SK-N-SH (cell line): Measurements from ENCODE around the gene NR3C1.

Experiments used
- CHD2 ChIP-seq: fragments of 150-350 bp; IDR thresholded peaks from 2 replicates; pipeline ENCODE4 v1.6.1; 2018; ENCODE audit warnings: low read length; ENCODE audit not compliant: partially characterized antibody
- CTCF ChIP-seq: fragments of 200-600 bp; sonication (generic); IDR thresholded peaks from 2 replicates; pipeline ENCODE4 v1.6.1; 2017; ENCODE audit warnings: antibody characterized with exemption, mild to moderate bottlenecking, moderate library complexity
- EP300 ChIP-seq, 2 experiments: IDR thresholded peaks; 2 replicates each; pipeline versions ENCODE4 v1.4.0 to v1.6.1; 2012; ENCODE audit warnings: borderline replicate concordance in 1 of 2, low read depth in 1 of 2, low read length in 1 of 2
- GATA2 ChIP-seq: sonication (generic); formaldehyde crosslinking; IDR thresholded peaks from 2 replicates; pipeline ENCODE4 v1.5.0; 2020; ENCODE audit warnings: mild to moderate bottlenecking, missing genetic modification reagents
- POLR2AphosphoS5 ChIP-seq: IDR thresholded peaks from 2 replicates; pipeline ENCODE4 v1.6.1; 2012; ENCODE audit warnings: low read depth, low read length
- REST ChIP-seq: IDR thresholded peaks from 2 replicates; pipeline ENCODE4 v1.6.1; 2012; ENCODE audit warnings: mild to moderate bottlenecking, low read depth, low read length, moderate library complexity
- SIN3A ChIP-seq: IDR thresholded peaks from 2 replicates; pipeline ENCODE4 v1.6.1; 2012; ENCODE audit warnings: low read depth, mild to moderate bottlenecking, low read length, moderate library complexity, borderline replicate concordance
- TAF1 ChIP-seq: IDR thresholded peaks from 2 replicates; pipeline ENCODE4 v1.6.1; 2012; ENCODE audit warnings: low read depth, mild to moderate bottlenecking, low read length, moderate library complexity, borderline replicate concordance
- TEAD4 ChIP-seq: IDR thresholded peaks from 2 replicates; pipeline ENCODE4 v1.4.0; 2012; ENCODE audit warnings: mild to moderate bottlenecking, borderline replicate concordance; ENCODE audit not compliant: insufficient read depth
- USF1 ChIP-seq: IDR thresholded peaks from 2 replicates; pipeline ENCODE4 v1.4.0; 2012; ENCODE audit warnings: low read depth, borderline replicate concordance
- YY1 ChIP-seq: IDR thresholded peaks from 2 replicates; pipeline ENCODE4 v1.4.0; 2012; ENCODE audit warnings: low read depth, mild to moderate bottlenecking

GRCh38 chr5:143399616-143400540, 3.6 kb downstream of the NR3C1 start:
- TF ChIP-seq EP300 (IDR thresholded peaks at IDR 0.05; ENCODE audit: borderline replicate concordance in 1 of 2, low read depth in 1 of 2, low read length in 1 of 2) (no peak), CTCF (no peak), TAF1 (no peak), REST (no peak), CHD2 (no peak), TEAD4 (no peak), SIN3A (no peak), YY1 (no peak), POLR2AphosphoS5 (no peak), GATA2 (CRISPR knock-in tag) (no peak), USF1 (no peak)
